Type B pancreatic cell (in vitro differentiated cells): ENCODE data around the gene MAF. TPM values are rescaled to one million over a fixed set of nuclear protein-coding genes. Genes with fewer than 3 reads are reported as not detected.

Experiments
- DNase-seq: peaks from one replicate; pipeline ENCODE4 v3.0.0; 2021; ENCODE audit warnings: mixed read lengths; ENCODE audit not compliant: unreplicated experiment; ENCODE audit errors: extremely low spot score
- H3K27ac Mint-ChIP-seq: 2 replicates; pipeline ENCODE4 v1.8.0; 2021; ENCODE audit warnings: mild to moderate bottlenecking, mixed read lengths
- H3K27me3 Mint-ChIP-seq: 2 replicates; pipeline ENCODE4 v1.8.0; 2021; ENCODE audit warnings: mixed read lengths
- H3K36me3 Mint-ChIP-seq: 2 replicates; pipeline ENCODE4 v1.8.0; 2021; ENCODE audit warnings: mixed read lengths
- H3K4me1 Mint-ChIP-seq: one replicate; pipeline ENCODE4 v1.8.0; 2021; ENCODE audit warnings: mixed read lengths; ENCODE audit not compliant: unreplicated experiment
- H3K4me3 Mint-ChIP-seq: 2 replicates; pipeline ENCODE4 v1.8.0; 2021; ENCODE audit warnings: mild to moderate bottlenecking, mixed read lengths
- H3K9me3 Mint-ChIP-seq: 2 replicates; pipeline ENCODE4 v1.8.0; 2021; ENCODE audit warnings: mixed read lengths
- CTCF ChIP-seq: fragments of 200-600 bp; sonication (generic); conservative IDR thresholded peaks from 2 replicates; pipeline ENCODE4 v1.5.0; 2021; ENCODE audit warnings: antibody characterized with exemption, mild to moderate bottlenecking
- total RNA-seq: library from RNA; stranded (reverse); gene quantifications from 2 replicates; pipeline ENCODE4 v1.2.1, GENCODE V29; 2021; ENCODE audit warnings: low replicate concordance

Gene MAF
- total RNA-seq, 1 donor from 2014 or later, result 33.0 TPM

DNA sequence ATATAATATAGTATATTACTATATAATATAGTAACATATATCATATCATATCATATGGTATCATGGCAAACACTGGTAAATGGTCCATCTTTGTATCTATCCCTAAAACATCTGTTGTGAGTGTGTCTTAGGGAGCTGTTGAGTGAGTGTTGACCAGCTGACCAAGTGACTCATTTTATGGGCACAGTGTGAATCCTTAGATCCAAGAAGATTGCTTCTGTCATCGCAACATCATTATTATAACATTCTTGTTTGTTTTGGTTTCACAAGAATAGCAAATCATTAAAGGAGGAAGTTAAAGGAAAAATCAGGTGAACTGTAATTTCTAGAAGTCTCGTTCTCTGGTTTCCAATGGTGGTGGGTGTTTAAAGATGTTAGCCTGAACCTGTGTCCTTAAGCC, 11.7 kb upstream of the MAF start:
- Mint-ChIP-seq H3K27me3 (peaks cover 34% of the 10 kb centered on the region), H3K27ac (no peak overlapping the region), H3K36me3 (no peaks in the 10 kb centered on the region), H3K4me3 (no peak overlapping the region), H3K9me3 (no peaks in the 10 kb centered on the region), H3K4me1 (no peaks in the 10 kb centered on the region)
- DNase-seq, result no peak
- TF ChIP-seq CTCF, result no peak

- Mint-ChIP-seq H3K27me3 (peaks cover 39% of the 10 kb centered on the region), H3K4me3 (no peak overlapping the region), H3K4me1 (peaks cover 4% of the 10 kb centered on the region), H3K27ac (no peak overlapping the region), H3K36me3 (no peaks in the 10 kb centered on the region), H3K9me3 (no peaks in the 10 kb centered on the region)
- no peak for TF ChIP-seq CTCF
- no peak for DNase-seq
Observed at GRCh38 chr16:79610771-79611170, 10.2 kb upstream of the MAF start.

GRCh38 chr16:79609861-79610260, 9.3 kb upstream of the MAF start:
- Mint-ChIP-seq H3K4me1 (peaks cover 11% of the 10 kb centered on the region), H3K36me3 (no peaks in the 10 kb centered on the region), H3K4me3 (no peak overlapping the region), H3K27me3 (peaks cover 48% of the 10 kb centered on the region), H3K27ac (no peak overlapping the region), H3K9me3 (no peaks in the 10 kb centered on the region)
- TF ChIP-seq CTCF, result no peak
- DNase-seq, result no peak

GRCh38 chr16:79608976-79609375, 8.4 kb upstream of the MAF start:
- no peaks in the 10 kb centered on the region for H3K36me3 Mint-ChIP-seq
- peaks cover 19% of the 10 kb centered on the region for H3K4me1 Mint-ChIP-seq
- no peak overlapping the region for H3K4me3 Mint-ChIP-seq
- DNase-seq, result no peak
- H3K27me3 Mint-ChIP-seq, result peaks cover 55% of the 10 kb centered on the region
- no peaks in the 10 kb centered on the region for H3K9me3 Mint-ChIP-seq
- TF ChIP-seq CTCF, result no peak
- H3K27ac Mint-ChIP-seq, result no peak overlapping the region

GRCh38 chr16:79607587-79607986, 7.0 kb upstream of the MAF start:
- no peak for DNase-seq
- no peak for TF ChIP-seq CTCF
- H3K36me3 Mint-ChIP-seq, result no peaks in the 10 kb centered on the region
- H3K9me3 Mint-ChIP-seq, result no peaks in the 10 kb centered on the region
- H3K27me3 Mint-ChIP-seq, result peaks cover 62% of the 10 kb centered on the region
- H3K4me1 Mint-ChIP-seq, result peaks cover 28% of the 10 kb centered on the region
- no peak overlapping the region for H3K27ac Mint-ChIP-seq
- no peak overlapping the region for H3K4me3 Mint-ChIP-seq

DNA sequence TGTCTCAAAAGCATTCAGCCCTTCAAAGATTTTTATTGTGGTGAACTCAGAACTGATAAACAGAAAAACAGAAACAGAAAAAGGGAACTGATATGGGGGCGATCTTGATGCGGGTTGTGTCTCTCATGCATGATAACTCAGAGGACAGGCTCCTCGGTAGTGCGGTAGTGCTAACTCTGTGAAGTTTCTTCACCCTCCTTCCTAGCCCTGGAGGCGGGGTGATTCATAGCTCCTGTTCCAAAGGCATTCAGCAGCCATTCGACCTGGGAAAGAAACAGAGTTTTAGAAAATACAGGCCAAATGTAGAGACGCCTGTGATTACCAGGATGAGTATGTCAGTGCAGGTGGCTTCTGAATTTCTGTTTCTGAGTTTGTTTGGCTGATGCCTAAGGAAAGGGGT, 5.5 kb upstream of the MAF start:
- no peak for DNase-seq
- Mint-ChIP-seq H3K9me3 (no peaks in the 10 kb centered on the region), H3K4me1 (peaks cover 32% of the 10 kb centered on the region), H3K4me3 (peak overlapping the region; percentile 26), H3K27me3 (peaks cover 59% of the 10 kb centered on the region), H3K27ac (no peak overlapping the region), H3K36me3 (no peaks in the 10 kb centered on the region)
- no peak for TF ChIP-seq CTCF
